PFSK-1 (cell line): ENCODE results near the gene EEF2.

Experiments
- FOXP2 ChIP-seq: optimal IDR thresholded peaks from 2 replicates; pipeline ENCODE3; 2011; ENCODE audit warnings: borderline replicate concordance, control low read depth, inconsistent platforms; ENCODE audit not compliant: insufficient read depth; ENCODE audit errors: extremely low read length, extremely low read depth
- POLR2AphosphoS5 ChIP-seq: IDR thresholded peaks from 2 replicates; pipeline ENCODE4 v1.6.1; 2012; ENCODE audit warnings: low read depth, mild to moderate bottlenecking, control low read depth, low read length, moderate library complexity
- SIN3A ChIP-seq: IDR thresholded peaks from 2 replicates; pipeline ENCODE4 v1.6.1; 2012; ENCODE audit warnings: mild to moderate bottlenecking, low read length, moderate library complexity, borderline replicate concordance; ENCODE audit not compliant: insufficient read depth
- TAF1 ChIP-seq: IDR thresholded peaks from 2 replicates; pipeline ENCODE4 v1.6.1; 2012; ENCODE audit warnings: low read length, control low read depth, borderline replicate concordance; ENCODE audit not compliant: insufficient read depth
- TF ChIP-seq, protein P1 (sequence below), 2 experiments: IDR thresholded peaks; 2 replicates each; pipeline versions ENCODE4 v1.6.1 to v1.8.0; 2011 to 2012; ENCODE audit warnings: low read depth in 2 of 2, low read length in 2 of 2, control low read depth in 1 of 2, inconsistent platforms in 1 of 2, mild to moderate bottlenecking in 1 of 2, moderate library complexity in 1 of 2; ENCODE audit not compliant: insufficient read depth in 1 of 2

Gene EEF2

DNA sequence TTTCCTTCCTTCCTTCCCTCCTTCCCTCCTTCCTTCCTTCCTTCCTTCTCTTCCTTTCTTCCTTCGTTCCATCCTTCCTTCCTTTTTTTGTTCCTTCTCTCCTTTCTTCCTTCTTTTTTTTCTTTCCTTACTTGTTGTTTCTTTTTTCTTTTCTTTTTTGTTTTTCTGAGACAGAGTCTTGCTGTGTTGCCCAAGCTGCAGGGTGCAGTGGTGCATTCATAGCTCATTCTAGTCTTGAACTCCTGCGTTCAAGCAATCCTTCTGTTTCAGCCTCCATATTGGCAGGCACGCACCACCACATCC lies 5.5 kb upstream of the EEF2 start:
- no peak for TF ChIP-seq SIN3A
- TF ChIP-seq, protein P1, sequence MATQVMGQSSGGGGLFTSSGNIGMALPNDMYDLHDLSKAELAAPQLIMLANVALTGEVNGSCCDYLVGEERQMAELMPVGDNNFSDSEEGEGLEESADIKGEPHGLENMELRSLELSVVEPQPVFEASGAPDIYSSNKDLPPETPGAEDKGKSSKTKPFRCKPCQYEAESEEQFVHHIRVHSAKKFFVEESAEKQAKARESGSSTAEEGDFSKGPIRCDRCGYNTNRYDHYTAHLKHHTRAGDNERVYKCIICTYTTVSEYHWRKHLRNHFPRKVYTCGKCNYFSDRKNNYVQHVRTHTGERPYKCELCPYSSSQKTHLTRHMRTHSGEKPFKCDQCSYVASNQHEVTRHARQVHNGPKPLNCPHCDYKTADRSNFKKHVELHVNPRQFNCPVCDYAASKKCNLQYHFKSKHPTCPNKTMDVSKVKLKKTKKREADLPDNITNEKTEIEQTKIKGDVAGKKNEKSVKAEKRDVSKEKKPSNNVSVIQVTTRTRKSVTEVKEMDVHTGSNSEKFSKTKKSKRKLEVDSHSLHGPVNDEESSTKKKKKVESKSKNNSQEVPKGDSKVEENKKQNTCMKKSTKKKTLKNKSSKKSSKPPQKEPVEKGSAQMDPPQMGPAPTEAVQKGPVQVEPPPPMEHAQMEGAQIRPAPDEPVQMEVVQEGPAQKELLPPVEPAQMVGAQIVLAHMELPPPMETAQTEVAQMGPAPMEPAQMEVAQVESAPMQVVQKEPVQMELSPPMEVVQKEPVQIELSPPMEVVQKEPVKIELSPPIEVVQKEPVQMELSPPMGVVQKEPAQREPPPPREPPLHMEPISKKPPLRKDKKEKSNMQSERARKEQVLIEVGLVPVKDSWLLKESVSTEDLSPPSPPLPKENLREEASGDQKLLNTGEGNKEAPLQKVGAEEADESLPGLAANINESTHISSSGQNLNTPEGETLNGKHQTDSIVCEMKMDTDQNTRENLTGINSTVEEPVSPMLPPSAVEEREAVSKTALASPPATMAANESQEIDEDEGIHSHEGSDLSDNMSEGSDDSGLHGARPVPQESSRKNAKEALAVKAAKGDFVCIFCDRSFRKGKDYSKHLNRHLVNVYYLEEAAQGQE (IDR thresholded peaks at IDR 0.05; ENCODE audit: insufficient read depth in 1 of 2, low read depth in 2 of 2, low read length in 2 of 2) = no peak
- no peak for TF ChIP-seq POLR2AphosphoS5
- TF ChIP-seq FOXP2 = no peak
- TF ChIP-seq TAF1 = no peak

DNA sequence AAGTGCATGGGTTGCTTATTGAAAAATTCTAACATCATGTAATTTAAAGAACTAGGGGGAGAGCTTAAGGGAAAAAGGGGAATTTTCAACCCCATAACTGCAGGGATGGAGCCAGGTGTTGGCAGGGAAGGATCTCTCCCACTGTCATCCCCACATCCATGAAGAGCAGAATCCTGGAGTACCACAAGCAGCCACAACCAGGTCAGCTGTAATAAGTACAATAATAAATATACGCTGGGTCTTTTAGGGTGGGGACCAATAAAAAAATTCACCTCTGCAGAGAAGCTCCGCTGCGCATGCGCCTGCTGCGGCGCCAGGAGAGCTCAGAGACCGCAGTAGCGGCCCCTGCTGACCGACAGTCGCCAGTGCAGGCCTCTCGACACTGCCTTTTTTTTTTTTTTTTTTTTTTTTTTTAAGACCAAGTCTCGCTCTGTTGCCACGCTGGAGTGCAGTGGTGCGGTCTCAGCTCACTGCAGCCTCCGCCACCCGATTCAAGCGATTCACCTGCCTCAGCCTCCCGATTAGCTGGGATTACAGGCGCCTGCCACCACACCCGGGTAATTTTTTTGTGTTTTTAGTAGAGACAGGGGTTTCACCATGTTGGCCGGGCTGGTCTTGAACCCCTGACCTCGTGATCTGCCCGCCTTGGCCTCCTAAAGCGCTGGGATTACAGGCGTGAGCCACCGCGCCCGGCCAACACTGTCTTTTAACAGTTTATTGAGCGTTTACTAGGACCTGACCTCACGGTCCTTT lies 2.5 kb upstream of the EEF2 start:
- TF ChIP-seq, protein P1 (IDR thresholded peaks at IDR 0.05; ENCODE audit: insufficient read depth in 1 of 2, low read depth in 2 of 2, low read length in 2 of 2) = no peak
- TF ChIP-seq POLR2AphosphoS5 (no peak), TAF1 (no peak), SIN3A (no peak), FOXP2 (no peak)

DNA sequence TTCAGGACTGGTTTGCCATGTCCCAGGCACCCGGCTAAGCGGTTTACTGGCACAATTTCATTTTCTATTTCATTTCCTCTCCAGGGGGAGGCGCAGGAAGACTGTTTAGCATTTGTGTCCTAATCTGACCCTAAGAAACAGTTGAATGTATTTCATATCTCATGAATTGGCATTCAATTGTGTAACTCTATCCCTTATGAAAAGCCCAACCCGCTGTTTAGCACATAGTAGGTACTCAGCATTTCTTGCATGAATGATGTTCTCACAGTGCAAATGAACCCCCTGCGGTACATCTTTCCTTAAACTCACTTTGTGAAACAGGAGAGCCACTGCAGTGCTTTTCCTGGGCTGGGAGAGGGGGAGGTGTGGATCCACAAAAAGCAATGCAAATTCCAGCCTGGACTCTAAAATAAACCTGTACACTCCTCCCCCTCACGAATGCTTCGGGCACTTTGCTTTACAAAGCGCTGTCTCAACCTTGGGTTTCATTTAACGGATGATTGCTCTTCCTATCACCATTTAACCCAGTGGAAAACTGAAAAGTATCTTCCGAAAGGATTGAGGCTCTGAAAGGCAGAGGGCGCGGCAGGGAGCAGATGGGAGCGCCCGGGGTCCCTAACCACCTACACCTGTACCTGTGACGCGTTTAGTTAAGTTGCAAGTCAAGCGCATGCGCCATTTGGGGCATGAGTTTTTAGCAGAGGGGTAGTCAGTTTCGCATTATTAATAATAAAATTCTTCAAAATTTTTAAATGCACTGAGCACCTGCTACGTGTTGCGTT lies 1.2 kb upstream of the EEF2 start:
- no peak for TF ChIP-seq TAF1
- TF ChIP-seq SIN3A = peak; percentile 31; the same call in 1 of the 2 replicates

DNA sequence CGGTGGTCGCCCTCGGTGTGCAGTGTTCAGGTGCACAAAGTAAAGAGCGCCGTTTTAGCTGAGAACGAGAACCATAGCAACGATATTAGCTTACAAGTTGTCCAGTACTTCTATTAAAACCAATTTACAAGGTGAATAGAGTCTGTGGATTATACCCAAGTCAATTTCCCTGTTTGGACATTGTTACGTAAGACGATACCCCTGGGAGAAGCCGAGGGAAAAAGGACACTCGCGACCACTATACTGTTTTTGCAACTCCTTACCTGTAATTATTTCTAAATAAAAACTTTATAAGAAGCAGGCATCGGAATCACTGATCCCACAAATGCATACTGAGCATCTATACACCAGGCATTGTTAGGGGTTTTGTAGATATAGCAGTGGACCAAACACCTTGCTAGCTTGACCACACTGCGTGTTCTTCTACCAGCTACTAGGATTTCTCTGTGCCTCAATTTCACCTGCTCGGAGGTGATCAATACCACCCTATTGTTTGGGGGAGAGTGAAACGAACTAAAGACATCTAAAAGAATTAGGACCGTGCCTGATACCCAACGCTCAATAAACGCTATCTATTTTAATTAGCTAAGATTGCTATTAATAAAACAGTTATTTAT lies 488 bp upstream of the EEF2 start:
- TF ChIP-seq POLR2AphosphoS5 (no peak), SIN3A (no peak), FOXP2 (no peak), TAF1 (no peak)
- TF ChIP-seq, protein P1 (IDR thresholded peaks at IDR 0.05; ENCODE audit: insufficient read depth in 1 of 2, low read depth in 2 of 2, low read length in 2 of 2) = no peak

DNA sequence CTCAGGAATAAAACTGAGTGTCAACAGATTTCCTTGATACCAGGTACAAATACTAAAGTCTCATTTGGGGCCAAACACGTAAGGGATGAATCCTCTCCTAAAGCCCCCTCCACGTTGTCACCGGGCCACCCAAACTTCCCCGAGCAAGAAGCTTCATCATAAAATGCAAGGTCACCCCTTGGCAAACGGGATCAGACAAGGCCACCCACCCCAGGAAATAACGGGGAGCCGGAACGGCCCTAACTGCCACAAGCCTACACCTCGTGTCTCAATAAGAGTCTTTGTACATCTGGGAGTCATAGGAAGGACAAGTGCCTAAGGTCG lies 717 bp downstream of the EEF2 start:
- no peak; the same call in 1 of the 2 replicates for TF ChIP-seq POLR2AphosphoS5
- no peak for TF ChIP-seq FOXP2
- TF ChIP-seq, protein P1 (IDR thresholded peaks at IDR 0.05; ENCODE audit: insufficient read depth in 1 of 2, low read depth in 2 of 2, low read length in 2 of 2) = no peak
- TF ChIP-seq SIN3A = no peak
- TF ChIP-seq TAF1 = no peak
